BLaER1 treated with 17β-estradiol and CSF1 and Interleukin-3, amounts not matched to agents 10 nM and 100 nM (cell line): ENCODE data around the gene MORN1.
A peak's percentile ranks its signal among the peaks of the same experiment; 100 is the strongest.

ENCODE experiments used
- H3K27ac ChIP-seq, 11 experiments: shearing (Covaris generic); formaldehyde crosslinking; 2 replicates each; pipeline ENCODE4 v1.8.1; 2022
- H3K27me3 ChIP-seq, 11 experiments: shearing (Covaris generic); formaldehyde crosslinking; 2 replicates each; pipeline ENCODE4 v1.8.1; 2022
- H3K36me3 ChIP-seq, 11 experiments: shearing (Covaris generic); formaldehyde crosslinking; 2 replicates each; pipeline ENCODE4 v1.8.1; 2022
- H3K4me1 ChIP-seq, 10 experiments: shearing (Covaris generic); formaldehyde crosslinking; 2 replicates each; pipeline ENCODE4 v1.8.1; 2022
- H3K4me2 ChIP-seq, 11 experiments: shearing (Covaris generic); formaldehyde crosslinking; 2 replicates each; pipeline ENCODE4 v1.8.1; 2022
- H3K4me3 ChIP-seq, 10 experiments: shearing (Covaris generic); formaldehyde crosslinking; 2 replicates each; pipeline ENCODE4 v1.8.1; 2022
- H3K9ac ChIP-seq, 11 experiments: shearing (Covaris generic); formaldehyde crosslinking; 2 replicates each; pipeline ENCODE4 v1.8.1; 2022
- H3K9me3 ChIP-seq, 11 experiments: shearing (Covaris generic); formaldehyde crosslinking; replicated peaks in 1 of 11; 2 replicates each; pipeline ENCODE4 v1.8.1; 2022
- H4K20me1 ChIP-seq, 11 experiments: shearing (Covaris generic); formaldehyde crosslinking; 2 replicates each; pipeline ENCODE4 v1.8.1; 2022
- Cebpa-rat ChIP-seq, 11 experiments: shearing (Covaris generic); IDR thresholded peaks; 2 replicates each; pipeline ENCODE4 v1.8.1; 2022

MORN1 gene

GRCh38 chr1:2292725-2293450 is 98.5 kb downstream of the MORN1 start:
- Histone ChIP-seq H3K9me3 (no peaks in the 10 kb centered on the region), H3K27ac (peak overlapping the region; percentile 66 to 98 (median 90); a peak in 21 of 22 replicates), H3K4me1 (peaks cover 70 to 98% (median 96%) of the 10 kb centered on the region in 10 experiments), H3K4me2 (peak overlapping the region; percentile 87 to 100 (median 97)), H3K36me3 (peaks cover 0 to 47% (median 7%) of the 10 kb centered on the region in 11 experiments; a peak in 10 of 22 replicates), H3K9ac (peak overlapping the region; percentile 70 to 89 (median 81); a peak in 19 of 22 replicates), H4K20me1 (peaks cover 71 to 96% (median 81%) of the 10 kb centered on the region in 11 experiments), H3K4me3 (peak overlapping the region in 7 of 10 experiments; percentile 9 to 64 (median 46); a peak in 8 of 20 replicates), H3K27me3 (peaks cover 0 to 61% (median 26%) of the 10 kb centered on the region in 11 experiments; a peak in 14 of 22 replicates)
- TF ChIP-seq Cebpa-rat (IDR thresholded peaks at IDR 0.05), result no peak

GRCh38 chr1:2291577-2291976 is 99.8 kb downstream of the MORN1 start:
- Histone ChIP-seq H3K9me3 (no peaks in the 10 kb centered on the region), H3K9ac (peak overlapping the region; percentile 70 to 89 (median 81); a peak in 21 of 22 replicates), H3K27ac (peak overlapping the region; percentile 66 to 98 (median 90); a peak in 21 of 22 replicates), H3K4me2 (peak overlapping the region; percentile 87 to 100 (median 97)), H4K20me1 (peaks cover 71 to 96% (median 80%) of the 10 kb centered on the region in 11 experiments), H3K4me1 (peaks cover 68 to 98% (median 90%) of the 10 kb centered on the region in 10 experiments), H3K4me3 (peak overlapping the region in 9 of 10 experiments; percentile 17 to 64 (median 45); a peak in 16 of 20 replicates), H3K27me3 (peaks cover 0 to 61% (median 26%) of the 10 kb centered on the region in 11 experiments; a peak in 14 of 22 replicates), H3K36me3 (peaks cover 0 to 34% (median 0%) of the 10 kb centered on the region in 11 experiments; a peak in 8 of 22 replicates)
- no peak for TF ChIP-seq Cebpa-rat (IDR thresholded peaks at IDR 0.05)

GRCh38 chr1:2290595-2291510 is 100.5 kb downstream of the MORN1 start:
- Histone ChIP-seq H3K4me1 (peaks cover 68 to 98% (median 86%) of the 10 kb centered on the region in 10 experiments), H3K4me3 (peak overlapping the region; percentile 35 to 64 (median 46); a peak in 18 of 20 replicates)
- peak; percentile 77 to 97 (median 93); a peak in 20 of 22 replicates for TF ChIP-seq Cebpa-rat (IDR thresholded peaks at IDR 0.05)

GRCh38 chr1:2290171-2290578 is 101.2 kb downstream of the MORN1 start:
- Histone ChIP-seq H3K9ac (peak overlapping the region; percentile 70 to 89 (median 81)), H3K9me3 (no peaks in the 10 kb centered on the region), H4K20me1 (peaks cover 71 to 96% (median 80%) of the 10 kb centered on the region in 11 experiments), H3K27ac (peak overlapping the region; percentile 69 to 98 (median 90); a peak in 21 of 22 replicates), H3K4me2 (peak overlapping the region; percentile 87 to 100 (median 97)), H3K36me3 (peaks cover 0 to 22% (median 0%) of the 10 kb centered on the region in 11 experiments; a peak in 5 of 22 replicates), H3K27me3 (peaks cover 0 to 52% (median 26%) of the 10 kb centered on the region in 11 experiments; a peak in 14 of 22 replicates), H3K4me3 (peak overlapping the region; percentile 2 to 57 (median 42); a peak in 16 of 20 replicates), H3K4me1 (peaks cover 67 to 97% (median 80%) of the 10 kb centered on the region in 10 experiments)
- no peak for TF ChIP-seq Cebpa-rat (IDR thresholded peaks at IDR 0.05)

More at GRCh38 chr1:2290595-2291510, 100.5 kb downstream of the MORN1 start:
- H3K27ac ChIP-seq, result peak overlapping the region; percentile 69 to 98 (median 90); a peak in 21 of 22 replicates
- no peaks in the 10 kb centered on the region for H3K9me3 ChIP-seq
- peaks cover 0 to 57% (median 26%) of the 10 kb centered on the region in 11 experiments; a peak in 14 of 22 replicates for H3K27me3 ChIP-seq
- peaks cover 71 to 96% (median 80%) of the 10 kb centered on the region in 11 experiments for H4K20me1 ChIP-seq
- peaks cover 0 to 26% (median 0%) of the 10 kb centered on the region in 11 experiments; a peak in 4 of 22 replicates for H3K36me3 ChIP-seq
- peak overlapping the region; percentile 70 to 89 (median 81) for H3K9ac ChIP-seq
- H3K4me2 ChIP-seq, result peak overlapping the region; percentile 87 to 100 (median 97)

GRCh38 chr1:2289607-2290006 is 101.7 kb downstream of the MORN1 start:
- Histone ChIP-seq H3K27ac (peak overlapping the region; percentile 69 to 98 (median 90); a peak in 21 of 22 replicates), H3K4me2 (peak overlapping the region; percentile 87 to 100 (median 97)), H3K9ac (peak overlapping the region; percentile 70 to 89 (median 81); a peak in 21 of 22 replicates)

GRCh38 chr1:2288816-2289536 is 102.4 kb downstream of the MORN1 start:
- peaks cover 0 to 26% (median 0%) of the 10 kb centered on the region in 11 experiments; a peak in 5 of 22 replicates for H3K36me3 ChIP-seq
- H3K4me1 ChIP-seq, result peaks cover 55 to 97% (median 72%) of the 10 kb centered on the region in 10 experiments
- peak overlapping the region in 5 of 11 experiments; percentile 32 to 52 (median 49); a peak in 9 of 22 replicates for H3K27ac ChIP-seq
- no peaks in the 10 kb centered on the region for H3K9me3 ChIP-seq
- H3K9ac ChIP-seq, result peak overlapping the region in 4 of 11 experiments; percentile 6 to 39 (median 18); a peak in 1 of 22 replicates
- no peak overlapping the region; a peak in 1 of 20 replicates for H3K4me3 ChIP-seq
- H4K20me1 ChIP-seq, result peaks cover 71 to 96% (median 80%) of the 10 kb centered on the region in 11 experiments
- no peak for TF ChIP-seq Cebpa-rat (IDR thresholded peaks at IDR 0.05)
- H3K4me2 ChIP-seq, result peak overlapping the region; percentile 26 to 100 (median 95)
- H3K27me3 ChIP-seq, result peaks cover 0 to 40% (median 20%) of the 10 kb centered on the region in 11 experiments; a peak in 13 of 22 replicates

More at GRCh38 chr1:2289607-2290006, 101.7 kb downstream of the MORN1 start:
- peaks cover 71 to 96% (median 80%) of the 10 kb centered on the region in 11 experiments for H4K20me1 ChIP-seq
- peaks cover 0 to 23% (median 0%) of the 10 kb centered on the region in 11 experiments; a peak in 6 of 22 replicates for H3K36me3 ChIP-seq
- peaks cover 0 to 47% (median 25%) of the 10 kb centered on the region in 11 experiments; a peak in 14 of 22 replicates for H3K27me3 ChIP-seq
- no peaks in the 10 kb centered on the region for H3K9me3 ChIP-seq
- H3K4me3 ChIP-seq, result peak overlapping the region in 4 of 10 experiments; percentile 41 to 57 (median 46); a peak in 6 of 20 replicates
- no peak for TF ChIP-seq Cebpa-rat (IDR thresholded peaks at IDR 0.05)
- peaks cover 62 to 97% (median 75%) of the 10 kb centered on the region in 10 experiments for H3K4me1 ChIP-seq

GRCh38 chr1:2288311-2288710 is 103.0 kb downstream of the MORN1 start:
- H4K20me1 ChIP-seq, result peaks cover 71 to 96% (median 80%) of the 10 kb centered on the region in 11 experiments
- H3K27me3 ChIP-seq, result peaks cover 0 to 34% (median 13%) of the 10 kb centered on the region in 11 experiments; a peak in 13 of 22 replicates
- 0 out of 22 replicates have a peak overlapping the region, but pooled peaks of 1 of the 11 experiments have one; percentile 6 for H3K9ac ChIP-seq

More at GRCh38 chr1:2288311-2288710, 103.0 kb downstream of the MORN1 start:
- Histone ChIP-seq H3K4me1 (peaks cover 49 to 97% (median 68%) of the 10 kb centered on the region in 10 experiments), H3K9me3 (no peaks in the 10 kb centered on the region), H3K4me3 (no peak overlapping the region; a peak in 1 of 20 replicates), H3K4me2 (peak overlapping the region; percentile 26 to 100 (median 95)), H3K27ac (peak overlapping the region in 5 of 11 experiments; percentile 32 to 52 (median 49); a peak in 8 of 22 replicates), H3K36me3 (peaks cover 0 to 29% (median 0%) of the 10 kb centered on the region in 11 experiments; a peak in 7 of 22 replicates)
- TF ChIP-seq Cebpa-rat (IDR thresholded peaks at IDR 0.05), result no peak
